SU-DHL-6 (cell line): ENCODE measurements around the gene EMILIN1.
A peak's percentile ranks its signal among the peaks of the same experiment; 100 is the strongest.

Experiments used
- H2AFZ ChIP-seq: fragments of 200-600 bp; sonication (generic); 2 replicates; pipeline ENCODE4 v1.6.1; 2014; ENCODE audit warnings: low read depth, mild to moderate bottlenecking, moderate library complexity, mixed read lengths, antibody characterized with exemption, low read length; ENCODE audit not compliant: severe bottlenecking
- H3F3A ChIP-seq: fragments of 200-600 bp; shearing (Covaris generic); 2 replicates; pipeline ENCODE4 v1.6.0; 2016; ENCODE audit warnings: antibody characterized with exemption, mild to moderate bottlenecking; ENCODE audit not compliant: insufficient read depth
- H3K27ac ChIP-seq: fragments of 200-600 bp; sonication (generic); 2 replicates; pipeline ENCODE4 v1.5.1; 2016; ENCODE audit warnings: low read depth, mild to moderate bottlenecking, low read length, moderate library complexity, mixed read lengths
- H3K27me3 ChIP-seq: fragments of 200-600 bp; sonication (generic), shearing (Covaris generic); 2 replicates; pipeline ENCODE4 v1.6.0; 2014; ENCODE audit warnings: mild to moderate bottlenecking, low read length
- H3K36me3 ChIP-seq: fragments of 200-600 bp; sonication (generic); 2 replicates; pipeline ENCODE4 v1.6.1; 2014; ENCODE audit warnings: mild to moderate bottlenecking, low read length, mixed read lengths
- H3K4me2 ChIP-seq: fragments of 300-600, 200-600 bp; shearing (Covaris generic), sonication (generic); 2 replicates; pipeline ENCODE4 v1.6.0; 2014; ENCODE audit warnings: low read length, low read depth, mild to moderate bottlenecking; ENCODE audit not compliant: poor library complexity, severe bottlenecking
- H3K4me3 ChIP-seq: fragments of 200-600 bp; sonication (generic); 2 replicates; pipeline ENCODE4 v1.5.1; 2014; ENCODE audit warnings: antibody characterized with exemption, low read length, mild to moderate bottlenecking, mixed read lengths; ENCODE audit not compliant: insufficient read depth, poor library complexity, severe bottlenecking
- H3K79me2 ChIP-seq: fragments of 200-600 bp; sonication (generic); 2 replicates; pipeline ENCODE4 v1.6.1; 2014; ENCODE audit warnings: mild to moderate bottlenecking, low read length, moderate library complexity; ENCODE audit not compliant: insufficient read depth
- H3K9ac ChIP-seq: fragments of 200-600 bp; sonication (generic); 2 replicates; pipeline ENCODE4 v1.7.0; 2014; ENCODE audit warnings: mild to moderate bottlenecking, low read length
- H3K9me2 ChIP-seq: fragments of 200-600 bp; sonication (generic); replicated peaks from 2 replicates; pipeline ENCODE4 v1.6.1; 2014; ENCODE audit warnings: low read length; ENCODE audit not compliant: insufficient read depth
- H3K9me3 ChIP-seq: fragments of 200-600 bp; sonication (generic); 2 replicates; pipeline ENCODE4 v1.6.1; 2014; ENCODE audit warnings: low read length, mixed read lengths; ENCODE audit not compliant: insufficient read depth
- H4K20me1 ChIP-seq: fragments of 200-600 bp; sonication (generic); 2 replicates; pipeline ENCODE4 v1.6.1; 2014; ENCODE audit warnings: low read depth, mild to moderate bottlenecking, antibody characterized with exemption, low read length, moderate library complexity, mixed read lengths
- EZH2phosphoT487 ChIP-seq: fragments of 200-600 bp; sonication (generic), shearing (Covaris generic); conservative IDR thresholded peaks from 2 replicates; pipeline ENCODE4 v1.6.1; 2018; ENCODE audit warnings: mild to moderate bottlenecking, antibody characterized with exemption, low read length, moderate library complexity, mixed read lengths
- TF ChIP-seq, protein P1 (sequence below): fragments of 200-600 bp; sonication (generic); IDR thresholded peaks from one replicate; pipeline ENCODE4 v1.5.1; 2017; ENCODE audit warnings: antibody characterized with exemption, mild to moderate bottlenecking, low read length, moderate library complexity; ENCODE audit not compliant: insufficient read depth, poor library complexity, severe bottlenecking

The EMILIN1 gene

DNA sequence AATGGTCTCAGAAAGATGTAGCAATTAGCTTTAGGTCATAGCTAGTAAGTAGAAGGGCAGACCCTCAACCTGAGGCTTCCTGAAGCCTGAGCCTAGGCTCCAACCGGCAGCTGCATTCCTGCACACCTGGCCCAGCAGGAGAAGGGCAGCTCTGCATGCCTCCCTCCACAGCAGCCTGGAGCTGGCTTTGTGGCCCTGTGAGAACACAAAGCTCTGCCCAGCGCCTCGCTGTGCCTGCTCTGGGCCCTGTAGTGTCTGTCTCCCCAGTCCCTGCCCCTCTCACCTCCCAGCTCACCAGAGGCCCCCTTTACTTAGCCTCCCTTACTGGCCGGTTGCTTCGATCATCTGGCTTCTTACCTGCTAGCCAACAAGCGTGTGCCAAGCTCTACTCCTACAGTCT, 39.0 kb upstream of the EMILIN1 start:
- Histone ChIP-seq H3K36me3 (no peaks in the 10 kb centered on the region), H3F3A (no peaks in the 10 kb centered on the region), H3K9me2 (no peaks in the 10 kb centered on the region), H3K9me3 (no peaks in the 10 kb centered on the region), H3K9ac (no peak overlapping the region), H4K20me1 (no peaks in the 10 kb centered on the region), H3K79me2 (no peaks in the 10 kb centered on the region), H3K4me3 (no peak overlapping the region), H3K27ac (no peak overlapping the region), H2AFZ (no peak overlapping the region), H3K4me2 (no peak overlapping the region), H3K27me3 (no peaks in the 10 kb centered on the region)
- TF ChIP-seq, protein P1, sequence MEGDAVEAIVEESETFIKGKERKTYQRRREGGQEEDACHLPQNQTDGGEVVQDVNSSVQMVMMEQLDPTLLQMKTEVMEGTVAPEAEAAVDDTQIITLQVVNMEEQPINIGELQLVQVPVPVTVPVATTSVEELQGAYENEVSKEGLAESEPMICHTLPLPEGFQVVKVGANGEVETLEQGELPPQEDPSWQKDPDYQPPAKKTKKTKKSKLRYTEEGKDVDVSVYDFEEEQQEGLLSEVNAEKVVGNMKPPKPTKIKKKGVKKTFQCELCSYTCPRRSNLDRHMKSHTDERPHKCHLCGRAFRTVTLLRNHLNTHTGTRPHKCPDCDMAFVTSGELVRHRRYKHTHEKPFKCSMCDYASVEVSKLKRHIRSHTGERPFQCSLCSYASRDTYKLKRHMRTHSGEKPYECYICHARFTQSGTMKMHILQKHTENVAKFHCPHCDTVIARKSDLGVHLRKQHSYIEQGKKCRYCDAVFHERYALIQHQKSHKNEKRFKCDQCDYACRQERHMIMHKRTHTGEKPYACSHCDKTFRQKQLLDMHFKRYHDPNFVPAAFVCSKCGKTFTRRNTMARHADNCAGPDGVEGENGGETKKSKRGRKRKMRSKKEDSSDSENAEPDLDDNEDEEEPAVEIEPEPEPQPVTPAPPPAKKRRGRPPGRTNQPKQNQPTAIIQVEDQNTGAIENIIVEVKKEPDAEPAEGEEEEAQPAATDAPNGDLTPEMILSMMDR = no peak
- TF ChIP-seq EZH2phosphoT487 = no peak

DNA sequence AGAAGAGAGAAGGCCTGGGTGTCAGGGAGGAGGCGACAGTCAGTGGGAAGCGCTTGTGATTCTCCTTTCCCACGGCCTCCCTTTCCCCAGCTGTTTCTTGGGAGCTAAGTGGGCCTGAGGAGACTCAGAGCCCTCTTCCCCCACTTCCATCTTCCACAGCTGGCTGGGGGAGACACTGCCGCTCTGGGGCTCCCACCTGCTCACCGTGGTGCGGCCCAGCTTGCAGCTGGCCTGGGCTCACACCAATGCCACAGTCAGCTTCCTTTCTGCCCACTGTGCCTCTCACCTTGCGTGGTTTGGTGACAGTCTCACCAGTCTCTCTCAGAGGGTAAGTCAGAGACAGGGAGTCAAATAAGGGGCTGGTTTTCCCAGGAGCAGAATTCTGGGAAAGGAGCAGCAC, 38.5 kb upstream of the EMILIN1 start:
- H3K27ac ChIP-seq = no peak overlapping the region
- TF ChIP-seq, protein P1 = no peak
- TF ChIP-seq EZH2phosphoT487 = no peak
- H3K4me3 ChIP-seq = no peak overlapping the region
- H3K36me3 ChIP-seq = no peaks in the 10 kb centered on the region
- H3K79me2 ChIP-seq = no peaks in the 10 kb centered on the region
- no peaks in the 10 kb centered on the region for H3K9me2 ChIP-seq
- H3K4me2 ChIP-seq = no peak overlapping the region
- H3K27me3 ChIP-seq = no peaks in the 10 kb centered on the region
- H3K9me3 ChIP-seq = no peaks in the 10 kb centered on the region
- H2AFZ ChIP-seq = no peak overlapping the region
- no peaks in the 10 kb centered on the region for H4K20me1 ChIP-seq
- no peak overlapping the region for H3K9ac ChIP-seq
- H3F3A ChIP-seq = no peaks in the 10 kb centered on the region

DNA sequence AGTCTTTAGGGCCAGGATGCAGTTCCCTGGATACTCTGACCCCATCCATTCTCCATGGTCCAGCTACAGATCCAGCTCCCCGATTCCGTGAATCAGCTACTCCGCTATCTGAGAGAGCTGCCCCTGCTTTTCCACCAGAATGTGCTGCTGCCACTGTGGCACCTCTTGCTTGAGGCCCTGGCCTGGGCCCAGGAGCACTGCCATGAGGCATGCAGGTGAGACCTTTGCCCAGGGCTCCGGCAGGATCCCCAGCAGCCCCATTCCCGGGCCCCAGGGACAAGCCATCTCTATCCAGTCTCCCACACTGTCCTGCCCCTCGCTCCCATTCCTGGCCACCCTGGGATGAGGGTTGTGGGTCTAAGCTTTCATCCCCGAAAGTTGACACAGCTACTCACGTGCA, 38.1 kb upstream of the EMILIN1 start:
- H2AFZ ChIP-seq = no peak overlapping the region
- H3K36me3 ChIP-seq = no peaks in the 10 kb centered on the region
- no peaks in the 10 kb centered on the region for H3K9me2 ChIP-seq
- H3K9me3 ChIP-seq = no peaks in the 10 kb centered on the region
- H3F3A ChIP-seq = no peaks in the 10 kb centered on the region
- TF ChIP-seq, protein P1 = no peak
- TF ChIP-seq EZH2phosphoT487 = no peak
- H3K79me2 ChIP-seq = no peaks in the 10 kb centered on the region
- H3K27ac ChIP-seq = no peak overlapping the region
- no peak overlapping the region for H3K4me2 ChIP-seq
- no peaks in the 10 kb centered on the region for H4K20me1 ChIP-seq
- H3K27me3 ChIP-seq = no peaks in the 10 kb centered on the region
- H3K9ac ChIP-seq = no peak overlapping the region
- no peak overlapping the region for H3K4me3 ChIP-seq

DNA sequence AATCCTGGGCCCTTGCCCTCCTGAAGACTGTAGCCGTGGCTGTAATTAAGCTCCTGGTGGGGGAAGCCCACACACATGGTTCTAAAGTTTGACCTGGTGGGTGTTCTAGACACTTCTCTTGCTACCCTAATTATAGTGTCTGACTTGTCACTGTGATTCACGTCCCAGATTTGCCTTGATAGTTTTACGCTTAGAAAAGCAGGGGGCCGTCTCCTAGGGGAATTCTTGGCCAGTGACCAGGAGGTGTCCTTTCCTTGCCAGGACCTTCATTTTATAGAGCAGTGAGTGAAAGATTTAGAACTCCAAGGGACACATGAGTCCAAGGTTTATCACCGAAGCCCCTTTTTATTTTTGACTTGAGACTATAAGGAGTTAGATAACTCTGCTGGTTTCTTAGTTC, 36.7 kb upstream of the EMILIN1 start:
- Histone ChIP-seq H3K4me2 (no peak overlapping the region), H3K9me3 (no peaks in the 10 kb centered on the region), H3K36me3 (no peaks in the 10 kb centered on the region)

More for the DNA sequence above, 36.7 kb upstream of the EMILIN1 start:
- H2AFZ ChIP-seq = no peak overlapping the region
- no peak overlapping the region for H3K4me3 ChIP-seq
- H3F3A ChIP-seq = no peaks in the 10 kb centered on the region; the same call in 1 of the 2 replicates
- H3K9ac ChIP-seq = no peak overlapping the region
- H3K79me2 ChIP-seq = no peaks in the 10 kb centered on the region
- peak overlapping the region; percentile 14; the same call in 1 of the 2 replicates for H3K27ac ChIP-seq
- H4K20me1 ChIP-seq = no peaks in the 10 kb centered on the region
- no peaks in the 10 kb centered on the region for H3K9me2 ChIP-seq
- no peak for TF ChIP-seq EZH2phosphoT487
- TF ChIP-seq, protein P1 = no peak
- no peaks in the 10 kb centered on the region for H3K27me3 ChIP-seq
